NCI-H2029 treated with DMSO at 0.1 percent for 48 hours (cell line): ENCODE data around the gene LCN10.
"Not testable (repeated sequence)": the region's sequence is repeated elsewhere in the genome, so short reads cannot be mapped to it uniquely, and the experiment has no call there.

Experiments used
- DNase-seq: peaks from one replicate; lab custom pipeline; 2025; lab: John Stamatoyannopoulos, UW

The LCN10 gene

DNA sequence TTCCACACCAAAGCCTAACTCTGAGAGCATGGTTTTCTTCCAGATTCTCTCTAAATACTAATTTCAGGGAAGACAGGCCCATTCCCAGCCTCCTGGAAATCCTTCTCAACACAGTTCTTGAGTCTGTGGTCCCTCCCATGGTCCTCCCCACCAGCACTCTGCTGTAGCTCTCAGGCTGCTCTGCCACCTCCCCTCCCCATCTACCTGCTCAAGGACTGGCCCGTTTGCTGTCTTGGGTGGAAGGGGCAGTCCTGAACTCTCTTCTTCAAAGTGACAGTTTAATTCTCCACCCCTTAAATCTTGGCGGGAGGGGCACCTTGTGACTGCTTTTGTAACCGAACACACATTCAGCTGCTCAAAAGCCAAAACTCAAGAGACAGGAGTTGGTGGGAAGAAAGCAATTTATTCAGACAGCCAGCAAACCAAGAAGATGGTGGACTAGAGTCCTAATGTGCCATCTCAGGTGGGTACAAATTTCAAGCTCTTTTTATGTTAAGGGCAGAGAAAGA lies 29.2 kb upstream of the LCN10 start:
- DNase-seq = no peak

DNA sequence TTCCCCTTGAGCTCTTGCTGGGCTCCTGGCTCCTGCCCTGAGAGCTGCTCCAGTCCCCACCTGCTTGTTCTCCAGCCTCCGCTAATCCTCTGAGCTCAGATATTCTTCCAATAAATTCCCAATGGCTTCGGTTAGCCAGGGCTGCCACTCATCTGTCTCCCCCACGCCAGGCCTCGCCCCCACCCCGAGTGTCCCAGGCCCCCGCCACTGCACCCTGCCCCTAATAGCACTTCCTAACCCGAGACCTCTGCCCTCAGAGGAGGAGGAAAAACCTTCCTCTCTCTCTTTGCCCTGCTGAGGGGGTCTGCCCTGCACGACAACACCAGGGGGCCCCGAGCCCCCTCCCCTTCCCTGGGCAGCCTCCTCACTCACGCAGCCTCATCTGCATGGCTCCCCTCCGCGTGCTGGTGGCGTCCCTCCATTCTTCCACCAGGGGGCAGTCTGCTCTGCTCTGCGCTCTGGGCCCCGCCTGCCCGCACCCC lies 27.0 kb upstream of the LCN10 start:
- no peak for DNase-seq

DNA sequence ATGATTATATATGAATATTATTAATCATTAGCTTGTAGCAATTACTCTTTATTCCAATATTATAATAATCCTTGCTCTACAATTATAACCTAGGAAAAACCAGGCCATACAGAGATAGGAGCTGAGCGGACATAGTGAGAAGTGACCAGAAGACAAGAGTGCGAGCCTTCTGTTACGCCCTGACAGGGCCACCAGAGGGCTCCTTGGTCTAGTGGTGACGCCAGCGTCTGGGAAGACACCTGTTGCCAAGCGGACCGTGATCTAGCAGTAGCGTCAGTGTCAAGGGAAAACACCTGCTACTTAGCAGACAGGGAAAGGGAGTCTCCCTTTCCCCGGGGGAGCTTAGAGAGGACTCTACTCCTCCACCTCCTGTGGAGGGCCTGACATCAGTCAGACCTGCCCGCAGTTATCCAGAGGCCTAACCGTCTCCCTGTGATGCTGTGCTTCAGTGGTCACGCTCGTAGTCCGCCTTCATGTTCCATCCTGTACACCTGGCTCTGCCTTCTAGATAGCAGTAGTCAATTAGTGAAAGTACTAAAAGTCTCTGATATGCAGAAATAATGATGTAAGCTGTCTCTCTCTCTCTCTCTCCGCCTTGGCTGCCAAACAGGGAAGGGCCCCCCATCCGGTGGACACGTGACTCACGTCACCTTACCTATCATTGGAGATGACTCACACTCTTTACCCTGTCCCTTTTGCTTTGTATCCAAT lies 23.8 kb upstream of the LCN10 start:
- peak; percentile 54 for DNase-seq

DNA sequence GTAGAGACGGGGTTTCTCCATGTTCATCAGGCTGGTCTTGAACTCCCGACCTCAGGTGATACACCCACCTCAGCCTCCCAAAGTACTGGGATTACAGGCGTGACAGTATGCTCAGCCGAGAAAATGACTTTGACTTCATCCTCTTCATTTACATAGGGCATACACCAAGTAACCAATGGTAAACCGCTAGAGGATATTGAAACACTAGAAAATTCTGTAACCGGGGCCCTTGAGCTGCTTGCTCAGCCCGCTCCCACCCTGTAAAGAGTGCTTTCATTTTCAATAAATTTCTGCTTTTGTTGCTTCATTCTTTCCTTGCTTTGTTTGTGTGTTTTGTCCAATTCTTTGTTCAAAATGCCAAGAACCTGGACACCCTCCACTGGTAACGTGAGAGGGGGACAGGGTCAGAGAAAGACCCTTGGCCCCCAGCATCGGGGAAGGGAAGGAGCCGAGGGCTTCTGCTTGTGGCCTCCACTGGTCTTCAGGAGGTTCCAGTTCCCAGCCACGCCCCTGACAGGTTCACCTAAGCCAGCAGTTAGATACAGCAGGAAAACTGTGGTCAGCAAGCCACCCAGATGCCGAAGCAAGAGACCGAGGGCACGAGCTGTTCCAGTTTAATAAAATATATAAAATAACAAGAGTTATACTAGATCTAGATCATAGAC lies 23.1 kb upstream of the LCN10 start:
- DNase-seq = not testable (repeated sequence)

DNA sequence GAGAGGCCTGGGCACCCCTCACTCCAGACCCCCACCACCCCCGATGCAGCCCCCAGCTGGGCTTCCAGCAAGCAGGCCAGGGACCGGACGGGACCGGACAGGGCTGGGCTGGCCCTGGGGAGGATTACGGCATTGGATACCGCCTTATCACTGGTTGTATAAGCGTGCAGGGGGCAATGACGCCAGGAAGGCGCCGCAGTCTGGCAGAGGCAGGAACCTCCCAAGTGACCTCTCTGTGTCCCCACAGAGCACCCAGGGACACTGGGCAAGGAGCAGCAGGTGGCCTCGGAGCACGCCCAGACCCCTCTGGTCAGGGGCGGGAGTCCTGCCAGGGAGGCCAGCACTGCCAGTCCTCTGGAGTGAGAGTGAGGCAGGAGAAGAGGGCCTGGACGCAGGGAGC lies 22.3 kb upstream of the LCN10 start:
- no peak for DNase-seq

DNA sequence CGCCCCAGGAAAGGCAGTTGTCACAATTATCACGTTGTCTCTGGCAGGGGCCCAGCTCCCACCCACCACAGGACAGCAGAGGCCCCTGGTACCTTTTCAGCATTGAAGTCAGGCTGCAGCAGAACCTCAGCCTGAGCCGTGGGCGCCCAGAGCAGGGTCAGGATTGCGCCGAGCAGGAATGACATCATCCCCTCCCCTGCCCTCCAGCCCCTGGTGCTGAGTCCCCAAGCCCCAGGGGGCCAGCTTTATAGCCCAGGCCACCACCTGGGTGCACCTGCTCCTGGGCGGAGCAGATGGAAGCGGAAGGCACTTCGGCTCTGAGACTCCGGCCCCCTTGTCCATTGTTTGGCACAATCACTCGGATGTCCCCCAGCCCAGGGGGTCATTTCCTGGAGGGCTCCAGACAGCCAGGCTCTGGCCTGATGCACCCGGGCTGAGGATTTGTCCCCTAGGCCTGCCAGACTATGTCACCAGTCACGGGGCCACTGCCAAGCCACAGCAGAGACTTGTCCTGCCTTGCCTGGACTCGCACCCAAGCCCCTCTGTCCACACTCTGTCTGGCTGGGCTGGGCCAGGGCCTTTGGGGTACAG lies 21.7 kb upstream of the LCN10 start, which contains the start of gene LCN15:
Gene LCN15, minus strand, starts transcription at position 218 of the 591 bp plus-strand sequence. Its CDS starts 30 bp downstream, at position 188.
- no peak for DNase-seq

DNA sequence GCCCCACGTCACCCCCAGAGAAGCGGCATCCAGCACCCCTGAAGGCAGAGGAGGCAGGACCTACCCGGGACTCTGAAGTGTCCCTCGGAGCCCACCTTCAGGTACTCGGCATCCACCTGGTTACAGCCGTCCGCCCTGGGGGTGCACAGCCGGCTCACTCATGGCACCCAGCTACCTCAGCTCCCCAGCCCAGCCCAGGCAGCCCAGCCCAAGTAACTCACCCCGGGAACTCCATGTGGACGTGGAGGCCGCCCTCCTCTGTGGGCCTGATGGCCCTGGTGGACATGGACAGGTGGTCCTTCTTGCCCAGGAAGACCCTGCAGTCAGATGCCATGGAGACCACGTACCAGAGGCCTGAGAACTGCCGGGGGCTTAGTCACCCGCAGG lies 20.9 kb upstream of the LCN10 start:
- DNase-seq = no peak

DNA sequence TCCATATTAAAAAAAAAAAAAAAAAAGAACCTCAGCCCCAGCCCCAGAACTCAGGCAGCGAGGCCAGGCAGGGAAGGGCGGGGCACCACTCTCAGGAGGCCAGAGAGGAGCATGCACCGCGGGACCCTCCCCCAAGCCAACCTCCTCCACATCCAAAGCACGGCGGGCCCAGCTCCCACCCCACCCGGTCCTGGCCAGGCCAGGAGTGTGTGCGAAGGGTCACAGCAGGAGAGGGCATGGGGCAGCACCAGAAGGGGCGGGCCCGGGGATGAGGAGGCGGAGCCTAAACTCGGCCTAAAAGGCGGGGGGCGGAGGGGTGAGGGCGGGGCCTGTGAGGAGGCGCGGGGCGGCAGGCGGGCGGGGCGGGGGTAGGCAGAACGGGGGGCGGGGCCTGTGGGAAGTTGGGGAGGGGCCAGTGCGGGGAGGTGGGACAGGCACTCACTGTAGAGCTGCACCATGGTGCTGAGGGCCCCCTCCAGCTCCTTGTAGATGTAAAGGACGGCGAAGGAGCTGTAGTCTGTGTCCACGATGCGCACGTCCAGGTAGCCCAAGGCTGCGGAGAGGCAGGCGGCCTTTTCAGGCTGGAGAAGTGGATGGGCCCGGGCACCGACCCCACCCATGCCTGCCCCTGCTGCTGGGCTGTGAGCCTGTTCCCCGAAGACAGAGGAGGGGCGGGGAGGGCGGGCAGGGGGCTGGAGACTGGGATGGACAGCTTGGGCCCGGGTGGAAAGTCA lies 20.3 kb upstream of the LCN10 start:
- no peak for DNase-seq

DNA sequence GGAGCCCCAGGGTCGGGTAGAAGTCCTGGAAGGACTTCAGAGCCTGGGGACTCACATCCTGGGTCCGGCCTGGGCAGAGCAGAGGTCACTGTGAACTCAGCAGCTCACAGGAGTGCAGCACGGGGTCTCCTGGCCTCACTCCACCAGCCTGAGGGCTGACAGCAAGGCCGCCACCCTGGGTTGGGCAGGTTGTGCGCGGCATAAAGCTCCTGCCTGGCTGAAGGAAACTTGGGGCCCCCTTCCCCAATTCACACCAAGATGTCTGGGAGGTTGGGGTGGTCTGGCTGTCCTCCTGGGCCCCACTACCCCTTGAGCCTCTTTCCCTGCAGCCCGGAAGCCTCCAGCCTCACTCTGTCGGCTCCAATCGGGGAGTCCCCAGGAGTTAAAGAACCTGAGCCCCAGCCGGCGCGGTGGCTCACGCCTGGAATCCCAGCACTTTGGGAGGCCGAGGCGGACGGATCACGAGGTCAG lies 19.5 kb upstream of the LCN10 start:
- DNase-seq = no peak

DNA sequence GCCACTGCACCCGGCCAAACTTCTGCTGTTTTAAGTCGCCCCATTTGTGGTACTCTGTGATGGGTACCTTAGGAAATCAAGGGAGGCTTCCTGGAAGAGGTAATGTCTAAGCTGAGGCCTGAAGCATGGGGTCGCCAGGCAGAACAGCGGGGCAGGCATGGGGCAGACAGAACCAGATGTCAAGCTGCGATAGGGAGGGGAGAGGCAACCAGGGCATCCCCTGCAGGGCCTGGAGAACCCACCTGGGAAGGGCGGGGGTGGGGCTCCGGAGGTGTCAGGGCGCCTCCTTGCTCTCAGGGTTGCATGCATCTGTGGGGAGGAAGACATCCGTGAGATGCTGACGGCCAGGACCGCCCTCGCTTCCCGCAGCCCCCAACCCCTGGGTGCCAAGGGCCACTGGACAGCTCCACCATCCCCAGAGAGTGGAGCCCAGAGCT lies 18.8 kb upstream of the LCN10 start:
- DNase-seq = no peak

DNA sequence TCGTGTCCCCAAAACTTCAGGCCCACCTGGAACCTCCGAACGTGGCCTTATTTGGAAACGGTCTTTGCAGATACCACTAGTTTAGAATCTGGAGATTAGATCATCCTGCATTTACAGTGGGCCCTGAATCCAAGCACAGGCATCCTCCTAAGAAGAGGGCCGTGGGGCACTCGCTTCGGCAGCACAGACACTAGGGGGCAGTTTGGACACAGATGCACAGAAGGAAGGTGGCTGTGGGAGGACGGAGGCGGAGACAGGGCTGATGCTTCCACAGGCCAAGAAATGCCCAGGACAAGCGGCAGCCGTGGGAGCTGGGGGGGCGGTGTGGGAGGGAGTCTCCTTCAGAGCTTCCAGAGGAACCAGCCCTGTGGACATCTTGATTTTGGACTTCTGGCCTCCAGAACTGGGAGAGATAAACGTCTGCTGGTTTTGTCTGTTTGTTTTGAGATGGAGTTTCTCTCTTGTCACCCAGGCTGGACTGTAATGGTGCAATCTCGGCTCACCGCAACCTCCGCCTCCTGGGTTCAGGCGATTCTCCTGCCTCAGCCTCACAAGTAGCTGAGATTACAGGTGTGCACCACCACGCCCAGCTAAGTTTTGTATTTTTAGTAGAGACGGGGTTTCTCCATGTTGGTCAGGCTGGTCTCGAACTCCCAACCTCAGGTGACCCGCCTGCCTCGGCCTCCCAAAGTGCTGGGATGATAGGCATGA lies 18.2 kb upstream of the LCN10 start:
- DNase-seq = not testable (repeated sequence)

DNA sequence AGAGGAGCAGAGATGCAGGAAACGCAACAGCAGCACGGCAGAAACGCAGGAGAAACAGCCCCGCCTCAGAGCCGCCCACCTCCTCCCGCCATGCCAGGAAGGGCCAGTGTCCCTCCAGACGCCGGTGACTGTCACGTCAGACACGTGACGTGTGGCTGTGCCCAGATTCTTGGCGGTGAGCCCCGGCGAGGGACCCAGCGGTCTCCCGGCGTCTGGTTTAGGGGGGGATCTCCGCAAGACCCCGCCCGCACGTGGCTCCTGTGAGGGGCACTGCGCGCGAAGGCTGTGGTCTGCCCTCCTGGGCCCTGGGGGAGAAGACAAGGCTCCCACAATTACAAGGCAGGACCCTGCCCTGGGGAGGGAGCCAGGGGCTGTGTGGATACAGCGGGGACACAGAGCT lies 17.7 kb upstream of the LCN10 start:
- DNase-seq = no peak

DNA sequence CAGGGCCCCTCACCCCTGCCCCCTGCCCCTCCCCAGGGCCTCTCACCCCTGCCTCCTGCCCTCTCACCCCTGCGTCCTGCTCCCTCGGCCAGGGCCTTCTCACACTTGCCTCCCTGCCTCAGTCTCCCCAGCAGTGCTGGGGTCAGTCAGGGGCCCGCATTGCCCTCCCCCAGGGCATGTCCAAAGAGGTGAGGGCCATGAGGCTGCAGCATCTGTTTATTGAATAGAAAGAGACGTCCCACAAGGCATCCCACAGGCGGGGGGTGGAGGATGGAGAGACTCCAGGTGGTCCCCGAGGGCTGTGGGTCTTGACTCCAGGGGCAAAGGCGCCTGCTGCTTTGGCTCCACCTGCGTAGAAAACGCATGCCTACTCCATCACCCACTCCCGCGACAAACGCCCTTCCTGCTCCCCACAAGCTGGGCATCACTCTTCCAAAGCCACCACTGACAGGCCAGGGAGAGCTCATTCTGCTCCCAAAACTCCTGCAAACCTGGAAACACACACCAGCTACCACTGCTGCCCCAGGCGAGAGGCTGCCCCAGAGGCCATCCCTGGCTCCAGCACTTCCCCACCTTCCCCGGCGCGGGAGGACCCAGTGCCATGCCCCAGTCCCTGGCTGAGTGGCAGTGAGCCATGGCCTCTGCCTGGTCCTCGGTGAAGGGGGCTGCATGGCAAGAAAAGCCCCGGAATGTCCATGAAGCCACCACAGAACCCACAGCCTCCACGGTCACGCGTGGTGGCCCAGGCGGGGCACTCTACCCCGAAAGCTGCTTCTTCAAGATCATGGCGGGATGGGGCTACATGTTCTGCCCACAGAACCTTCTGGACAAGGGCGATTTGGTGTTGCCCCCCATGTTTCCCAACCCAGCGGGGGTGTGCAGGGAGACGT lies 16.9 kb upstream of the LCN10 start:
- DNase-seq = no peak

DNA sequence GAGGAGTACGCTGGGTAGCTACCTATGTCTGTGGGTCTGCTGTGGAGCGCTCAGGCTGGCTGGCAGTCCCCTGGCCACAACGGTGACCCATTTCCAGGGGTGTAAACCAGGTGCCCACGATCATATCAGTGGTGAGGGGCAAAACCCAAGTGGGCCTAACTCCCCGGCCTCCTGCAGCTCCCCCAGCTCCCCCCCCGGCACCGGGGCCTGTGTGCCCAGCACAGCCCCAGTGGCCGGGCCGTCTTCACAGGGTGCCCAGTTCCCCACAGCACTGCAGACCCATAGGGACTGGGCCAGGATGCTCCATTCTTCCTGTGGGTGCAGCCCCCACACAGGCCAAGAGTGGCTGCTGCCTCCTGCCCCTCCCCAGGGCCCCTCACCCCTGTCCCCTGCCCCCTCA lies 16.3 kb upstream of the LCN10 start:
- no peak for DNase-seq

DNA sequence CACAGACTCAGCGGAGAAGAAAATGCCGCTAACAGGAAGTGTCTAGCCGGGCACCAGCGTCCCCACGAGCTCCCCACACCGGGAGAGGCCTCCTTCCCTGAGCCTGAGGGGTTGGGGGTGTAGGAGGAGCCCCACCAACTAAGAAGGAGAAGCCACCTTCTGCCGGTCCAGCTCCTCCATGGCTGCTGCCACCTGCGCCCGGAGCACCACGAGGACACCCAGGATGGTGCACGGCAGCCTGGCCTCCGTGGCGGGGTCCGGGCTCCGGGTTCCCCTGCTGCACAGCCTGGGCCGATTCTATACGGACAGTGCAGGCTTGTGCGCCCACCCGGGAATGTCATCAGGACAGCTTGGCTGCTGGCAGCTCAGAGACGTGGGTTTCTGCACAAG lies 15.0 kb upstream of the LCN10 start:
- DNase-seq = no peak

DNA sequence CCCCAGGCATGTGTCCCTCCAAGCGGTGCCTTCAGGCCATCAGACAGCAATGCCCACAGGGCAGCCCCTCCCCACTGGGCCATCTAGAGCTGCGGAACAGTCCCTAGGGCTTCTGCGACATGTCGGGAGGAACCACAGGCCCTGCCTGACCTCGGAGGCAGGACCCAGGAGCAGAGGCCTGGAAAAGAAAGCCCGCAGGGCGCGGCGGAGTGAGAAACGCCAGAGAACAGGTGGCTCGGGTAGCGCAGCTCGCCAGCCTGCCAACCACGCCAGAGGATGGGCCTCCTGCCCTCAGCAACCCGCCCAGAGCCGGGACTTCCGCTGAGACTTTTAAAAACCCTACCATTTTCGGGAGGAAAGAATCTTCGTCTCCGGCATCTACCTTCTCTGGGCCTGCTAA lies 14.6 kb upstream of the LCN10 start:
- no peak for DNase-seq

DNA sequence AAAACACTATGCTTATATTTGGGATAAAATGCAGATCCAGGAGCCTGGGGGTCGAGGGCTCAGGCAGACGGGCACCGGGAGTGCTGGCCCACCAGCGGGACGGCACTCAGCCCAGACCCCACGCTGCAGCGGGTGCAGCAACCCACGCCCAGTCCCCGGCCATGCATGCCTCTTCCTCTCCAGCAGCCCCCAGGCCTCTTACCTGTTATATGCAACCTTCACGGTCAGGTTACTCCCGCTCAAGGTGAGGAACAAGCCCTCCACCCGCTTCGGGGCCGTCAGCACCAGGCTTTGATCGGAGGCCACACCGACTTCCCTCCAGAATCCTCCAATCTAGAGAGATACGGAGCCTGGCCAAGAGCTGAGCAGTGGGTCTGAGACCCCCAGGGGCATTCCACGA lies 14.1 kb upstream of the LCN10 start:
- DNase-seq = no peak

DNA sequence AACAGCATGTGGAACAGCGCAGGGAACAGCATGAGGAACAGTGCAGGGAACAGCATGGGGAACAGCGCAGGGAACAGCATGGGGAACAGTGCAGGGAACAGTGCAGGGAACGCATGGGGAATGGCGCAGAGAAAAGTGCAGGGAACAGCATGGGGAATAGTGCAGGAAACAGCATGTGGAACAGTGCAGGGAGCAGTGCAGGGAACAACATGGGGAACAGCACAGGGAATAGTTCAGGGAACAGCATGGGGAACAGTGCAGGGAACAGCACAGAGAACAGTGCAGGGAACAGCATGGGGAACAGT lies 13.3 kb upstream of the LCN10 start:
- DNase-seq = no peak

DNA sequence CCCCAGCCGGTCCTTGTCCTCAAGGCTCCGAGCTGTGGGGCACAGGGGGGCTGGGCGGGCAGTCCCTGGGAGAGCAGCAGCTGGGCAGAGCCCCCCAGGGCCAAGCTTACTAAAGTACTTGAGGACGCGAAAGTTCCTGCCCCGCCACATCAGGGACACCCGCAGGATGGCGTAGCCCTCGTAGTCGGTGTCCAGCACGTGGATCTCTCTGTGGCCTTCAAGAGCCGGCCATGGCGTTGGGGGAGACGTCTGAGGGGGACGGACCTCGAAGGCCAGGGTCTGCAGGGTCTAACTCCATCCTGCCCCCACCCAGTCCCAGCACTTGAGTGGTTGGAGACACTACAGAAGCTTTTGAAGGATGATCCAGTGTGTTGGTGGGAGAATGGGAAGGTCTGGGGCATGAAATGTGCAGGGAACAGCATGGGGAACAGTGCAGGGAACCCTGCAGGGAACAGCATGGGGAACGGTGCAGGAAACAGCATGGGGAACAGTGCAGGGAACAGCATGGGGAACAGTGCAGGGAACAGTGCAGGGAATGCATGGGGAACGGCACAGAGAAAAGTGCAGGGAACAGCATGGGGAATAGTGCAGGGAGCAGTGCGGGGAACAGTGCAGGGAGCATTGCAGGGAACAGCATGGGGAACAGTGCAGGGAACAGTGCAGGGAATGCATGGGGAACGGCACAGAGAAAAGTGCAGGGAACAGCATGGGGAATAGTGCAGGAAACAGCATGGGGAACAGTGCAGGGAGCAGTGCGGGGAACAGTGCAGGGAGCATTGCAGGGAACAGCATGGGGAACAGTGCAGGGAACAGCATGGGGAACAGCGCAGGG lies 12.8 kb upstream of the LCN10 start:
- not testable (repeated sequence) for DNase-seq
